D721Med (cell line): Measurements from ENCODE around the gene ALDH1A2.

ENCODE experiments used
- DNase-seq: peaks from one replicate; pipeline ENCODE4 v3.0.0; 2011; ENCODE audit warnings: low spot score; ENCODE audit not compliant: insufficient read length
- FAIRE-seq: peaks from 2 replicates; lab custom pipeline; 2011; peaks lifted over from hg19 to GRCh38; lab: Jason Lieb, UNC
- CTCF ChIP-seq: IDR thresholded peaks from 2 replicates; pipeline ENCODE4 v1.5.1; 2012; ENCODE audit warnings: mild to moderate bottlenecking, control low read depth; ENCODE audit not compliant: insufficient read depth; ENCODE audit errors: missing control alignments

ALDH1A2 gene

DNA sequence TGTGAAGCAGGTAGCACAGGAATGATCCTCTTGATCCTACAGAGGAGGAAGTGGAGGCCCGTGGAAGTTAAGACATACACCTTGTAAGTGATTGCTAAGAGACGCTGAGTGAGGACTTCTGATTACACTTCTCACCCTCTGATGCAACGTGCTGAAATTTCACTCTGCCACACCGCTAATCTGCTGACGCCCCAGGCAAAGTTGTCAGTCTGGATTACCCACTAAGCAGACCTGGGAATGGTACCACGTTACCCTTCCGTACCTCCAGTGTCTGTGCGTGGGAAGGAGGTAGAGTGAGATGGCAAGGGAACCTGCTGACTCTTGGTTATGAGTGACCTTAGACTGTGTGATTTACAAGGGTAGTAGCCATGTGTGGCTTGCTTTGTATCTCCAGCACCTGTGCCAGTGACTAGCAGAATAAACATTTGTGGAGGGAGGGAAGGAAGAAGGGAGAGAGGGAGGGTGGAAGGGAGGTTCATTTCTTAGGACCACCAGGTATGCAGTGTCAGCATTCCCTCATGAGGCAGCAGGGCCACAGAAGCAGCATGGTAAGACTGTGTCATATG, 115.0 kb downstream of the ALDH1A2 start:
- no peak for DNase-seq
- FAIRE-seq: no peak
- no peak for TF ChIP-seq CTCF

- no peak for TF ChIP-seq CTCF
- no peak for DNase-seq
- FAIRE-seq: no peak
These were observed 116.1 kb downstream of the ALDH1A2 start for GRCh38 chr15:57949374-57949943.

- no peak for DNase-seq
- no peak for FAIRE-seq
- no peak for TF ChIP-seq CTCF
These were observed 116.9 kb downstream of the ALDH1A2 start for GRCh38 chr15:57948351-57949289.

DNA sequence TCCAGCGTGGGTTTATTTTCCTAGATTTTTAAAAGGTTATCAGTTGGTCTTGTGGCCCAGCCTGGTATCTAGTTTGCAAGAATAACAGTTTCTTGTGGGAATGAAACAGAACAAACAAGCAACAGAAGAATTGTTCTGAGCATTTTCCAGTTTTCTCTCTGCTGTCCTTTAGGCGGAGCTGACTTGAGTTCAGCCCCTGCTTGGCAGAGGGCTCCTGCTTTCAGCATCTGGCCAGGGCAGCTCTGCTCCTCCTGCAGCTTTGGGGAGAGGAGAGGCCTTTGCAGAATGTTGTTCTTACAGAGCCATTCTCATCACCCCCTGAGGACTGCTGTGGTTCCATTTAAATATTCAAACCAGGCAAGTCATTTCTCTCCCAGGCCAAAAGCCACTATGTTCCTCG, 117.7 kb downstream of the ALDH1A2 start:
- TF ChIP-seq CTCF: no peak
- no peak for DNase-seq
- no peak for FAIRE-seq

GRCh38 chr15:57947282-57947681, 118.2 kb downstream of the ALDH1A2 start:
- DNase-seq (no peak), FAIRE-seq (no peak)
- no peak for TF ChIP-seq CTCF

DNA sequence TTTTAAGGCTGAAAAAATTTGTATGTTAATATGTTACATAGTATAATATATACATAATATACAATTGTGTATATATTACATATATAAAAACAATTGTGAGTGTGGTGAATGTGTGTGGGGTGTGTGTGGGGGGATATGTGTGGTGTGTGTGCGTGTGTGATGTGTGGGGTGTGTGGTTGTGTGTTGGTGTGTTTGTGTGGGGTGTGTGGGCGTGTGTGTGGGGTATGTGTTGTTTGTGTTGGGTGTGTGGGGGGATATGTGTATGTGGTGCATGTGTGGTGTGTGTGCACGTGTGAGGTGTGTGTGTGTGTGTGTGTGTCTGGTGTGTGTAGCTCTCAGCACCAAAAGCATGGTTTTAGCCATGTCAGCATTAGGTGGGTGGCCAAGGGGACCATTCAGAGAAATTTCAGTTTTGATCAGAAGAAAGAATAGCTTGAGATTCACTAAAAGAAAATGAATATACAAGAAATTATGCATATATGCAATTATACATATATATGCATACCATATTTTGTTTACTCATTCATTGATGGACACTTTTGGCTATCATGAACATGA, 118.9 kb downstream of the ALDH1A2 start:
- DNase-seq: no peak
- no peak for TF ChIP-seq CTCF
- no peak for FAIRE-seq
